HuH-7.5 (cell line): Measurements from ENCODE around the gene MKLN1.
A peak's percentile ranks its signal among the peaks of the same experiment; 100 is the strongest.
"Not testable (repeated sequence)": the region's sequence is repeated elsewhere in the genome, so short reads cannot be mapped to it uniquely, and the experiment has no call there.

ENCODE experiments used
- DNase-seq: peaks from one replicate; pipeline ENCODE4 v3.0.0; 2011; ENCODE audit warnings: low spot score

The MKLN1 gene

GRCh38 chr7:131312838-131313237 is 14.8 kb upstream of the MKLN1 start:
- DNase-seq, result no peak

GRCh38 chr7:131320603-131321002 is 7.1 kb upstream of the MKLN1 start:
- no peak for DNase-seq

DNA sequence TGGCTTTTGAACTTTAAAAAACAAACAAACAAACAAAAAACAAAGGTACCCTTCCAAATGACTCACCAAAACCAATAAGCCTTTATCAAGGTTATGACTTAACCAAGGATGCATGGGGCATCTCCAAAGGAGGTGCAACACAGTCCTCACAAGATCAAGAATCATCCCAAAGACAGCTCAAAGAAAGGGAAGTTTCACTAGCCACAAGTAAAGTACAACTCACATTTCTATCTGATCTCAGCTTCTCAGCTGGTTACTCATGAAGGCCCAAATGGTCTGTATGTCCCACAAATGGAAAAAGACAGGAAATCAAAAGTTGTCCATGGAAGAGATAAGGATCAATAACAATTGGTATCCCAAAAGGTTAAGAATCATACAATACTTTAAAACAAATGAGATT is 6.0 kb upstream of the MKLN1 start:
- DNase-seq, result no peak

GRCh38 chr7:131322061-131322460 is 5.6 kb upstream of the MKLN1 start:
- no peak for DNase-seq

DNA sequence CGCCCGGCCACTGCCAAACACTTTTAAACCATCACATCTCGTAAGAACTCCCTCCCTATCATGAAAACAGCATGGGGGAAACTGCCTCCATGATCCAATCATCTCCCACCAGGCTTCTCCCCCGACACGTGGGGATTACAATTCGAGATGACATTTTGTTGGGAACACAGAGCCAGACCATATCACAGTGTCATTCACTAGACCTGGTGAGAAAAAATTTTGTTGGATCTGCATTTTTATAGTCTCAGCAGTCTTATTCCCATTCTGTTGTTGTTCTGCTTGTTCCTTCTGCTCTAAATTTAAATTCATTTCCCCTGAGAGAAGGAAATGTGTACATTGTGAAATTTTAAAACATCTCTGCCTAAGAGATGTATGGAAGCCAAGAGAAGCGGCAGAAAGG is 4.8 kb upstream of the MKLN1 start:
- DNase-seq, result no peak

DNA sequence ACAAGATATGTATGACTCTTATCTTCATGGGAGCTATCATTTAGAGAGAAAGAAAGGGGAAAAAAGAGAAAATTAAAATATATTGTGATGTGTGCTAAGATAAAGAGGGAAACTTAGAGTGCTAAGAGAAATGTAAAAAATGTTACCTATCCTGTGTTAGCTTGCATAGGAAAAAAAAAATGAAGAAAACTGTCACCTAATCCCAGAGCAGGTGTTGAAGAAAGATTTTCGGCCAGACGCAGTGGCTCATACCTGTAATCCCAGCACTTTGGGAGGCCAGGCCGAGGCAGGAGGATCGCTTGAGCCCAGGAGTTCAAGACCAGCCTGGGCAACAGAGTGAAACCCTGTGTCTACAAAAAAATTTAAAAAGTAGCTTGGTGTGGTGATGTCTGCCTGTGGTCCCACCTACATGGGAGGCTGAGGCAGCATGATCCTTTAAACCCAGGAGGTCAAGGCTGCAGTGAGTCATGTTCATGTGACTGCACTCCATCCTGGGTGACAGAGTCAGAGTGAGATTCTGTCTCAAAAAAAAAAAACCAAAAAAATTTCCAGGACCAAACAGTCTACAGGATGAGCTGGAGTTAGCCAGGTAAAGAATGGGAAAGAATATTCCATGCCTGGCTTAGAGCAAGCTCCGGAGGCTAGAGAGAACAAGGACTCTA is 2.4 kb upstream of the MKLN1 start:
- no peak for DNase-seq

- DNase-seq, result no peak
Measured at GRCh38 chr7:131326576-131326975, 1.1 kb upstream of the MKLN1 start.

DNA sequence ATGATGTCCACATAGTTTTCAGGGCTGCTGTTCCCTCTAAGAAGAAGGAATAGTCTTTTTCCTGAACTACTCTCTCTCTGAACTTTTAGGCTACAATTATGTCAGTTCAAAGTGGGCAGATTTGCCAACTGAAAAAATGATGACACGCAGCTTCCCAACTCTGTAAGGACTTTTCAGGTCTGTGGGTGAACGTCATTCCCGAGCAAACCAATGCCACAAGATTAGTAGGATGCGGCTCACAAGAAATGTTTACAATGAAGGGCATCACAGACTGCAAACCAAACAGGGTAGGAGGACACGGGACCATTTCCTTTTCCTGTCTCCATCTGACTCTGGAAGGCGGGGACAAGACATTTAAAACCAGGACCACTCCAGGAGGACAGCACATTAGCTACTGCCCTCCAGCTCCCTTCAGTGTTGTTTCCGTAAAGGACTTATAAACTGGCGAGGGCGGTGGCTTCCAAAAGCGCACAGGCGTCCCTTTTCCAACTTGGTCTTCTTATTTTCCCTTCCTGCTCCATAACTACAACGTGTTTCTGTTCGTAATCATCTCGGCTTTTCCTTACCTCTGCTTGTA is 539 bp upstream of the MKLN1 start:
- DNase-seq, result peak; percentile 35

GRCh38 chr7:131328377-131329175 is 900 bp downstream of the MKLN1 start:
- DNase-seq, result no peak

- no peak for DNase-seq
Measured at GRCh38 chr7:131329176-131329570, 1.5 kb downstream of the MKLN1 start.

- DNase-seq, result no peak
Measured at GRCh38 chr7:131330299-131330698, 2.6 kb downstream of the MKLN1 start.

DNA sequence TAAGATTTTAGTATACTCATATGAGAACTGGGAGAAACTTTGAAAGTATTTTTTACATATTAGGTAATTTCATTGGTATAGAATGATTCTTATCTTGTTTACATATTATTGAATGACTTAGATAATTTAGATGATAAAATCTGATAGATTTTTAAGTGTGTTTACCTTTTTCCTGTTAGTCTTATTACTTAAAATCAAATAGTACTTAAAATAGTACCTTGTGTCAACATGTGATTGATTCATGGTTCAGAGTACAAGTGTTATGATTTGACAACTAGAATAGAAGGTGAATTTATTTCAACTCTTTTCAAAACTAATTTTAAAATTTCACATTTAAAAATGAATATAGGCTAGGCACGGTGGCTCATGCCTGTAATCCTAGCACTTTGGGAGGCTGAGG is 4.1 kb downstream of the MKLN1 start:
- no peak for DNase-seq

- DNase-seq, result not testable (repeated sequence)
Measured at GRCh38 chr7:131332729-131333128, 5.1 kb downstream of the MKLN1 start.

GRCh38 chr7:131335639-131336381 is 8.1 kb downstream of the MKLN1 start:
- DNase-seq, result no peak

GRCh38 chr7:131336956-131337355 is 9.3 kb downstream of the MKLN1 start:
- DNase-seq, result no peak

DNA sequence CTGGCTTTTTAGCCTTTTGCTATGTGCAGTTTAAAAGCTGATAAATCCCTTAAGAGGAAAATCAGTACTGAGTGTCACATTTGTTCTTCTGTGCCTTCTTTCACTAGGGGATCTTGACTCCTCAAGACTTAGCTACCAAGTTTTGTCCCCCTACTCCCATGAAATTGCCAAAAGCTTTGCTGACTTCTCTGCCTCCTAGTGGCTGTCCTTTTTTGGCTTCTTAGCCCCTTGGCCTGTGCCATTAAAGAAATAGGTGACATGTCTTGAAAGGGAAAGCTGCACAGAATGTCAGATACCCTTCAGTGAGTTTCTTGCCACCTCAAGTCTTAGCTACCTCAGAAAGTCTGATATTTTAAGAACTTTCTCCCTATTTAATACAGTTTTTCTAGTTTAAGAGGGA is 10.5 kb downstream of the MKLN1 start:
- DNase-seq, result no peak

- no peak for DNase-seq
Measured at GRCh38 chr7:131338691-131339390, 11.2 kb downstream of the MKLN1 start.

GRCh38 chr7:131341690-131342089 is 14.0 kb downstream of the MKLN1 start:
- DNase-seq, result no peak

GRCh38 chr7:131342864-131343442 is 15.3 kb downstream of the MKLN1 start:
- DNase-seq, result no peak

DNA sequence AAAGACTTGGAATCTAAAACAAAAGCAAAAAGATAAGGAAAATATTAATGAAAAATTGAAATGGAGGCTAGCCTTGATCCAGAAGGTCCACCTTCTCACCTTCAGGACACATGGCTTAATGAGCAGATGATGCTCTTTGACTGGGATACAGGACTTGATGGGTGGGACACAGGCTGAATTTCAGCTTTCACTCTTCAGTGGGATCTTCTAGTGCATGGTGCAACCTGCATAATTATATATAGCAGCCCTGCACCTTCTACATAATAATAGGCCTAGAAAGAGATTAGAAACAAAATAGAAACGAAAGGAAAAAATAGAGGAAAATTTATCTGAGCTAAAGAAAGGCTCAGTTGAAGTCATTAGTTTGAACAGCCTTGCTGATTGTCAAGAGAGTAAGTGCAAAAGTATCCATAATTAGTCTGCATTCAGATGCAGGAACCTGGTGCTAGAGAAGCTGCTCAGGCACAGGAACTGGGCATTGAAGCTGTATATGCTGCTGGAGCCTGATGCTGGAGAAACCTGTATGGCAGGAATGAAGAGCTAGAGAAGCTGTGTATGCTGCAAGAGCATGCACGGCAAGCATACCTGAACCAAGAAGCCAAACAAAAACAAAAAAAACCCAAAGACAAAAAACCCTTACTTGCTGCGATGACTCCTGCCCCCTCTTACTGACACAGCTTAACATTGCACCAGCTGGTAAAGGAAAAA is 19.4 kb downstream of the MKLN1 start:
- DNase-seq, result no peak

- DNase-seq, result no peak
Measured at GRCh38 chr7:131352032-131352431, 24.4 kb downstream of the MKLN1 start.
